SKM-1 (cell line): ENCODE measurements around the gene MARCKS.
A peak's percentile ranks its signal among the peaks of the same experiment; 100 is the strongest.

Experiments
- DNase-seq: peaks from one replicate; lab custom pipeline; 2025; ENCODE audit not compliant: unreplicated experiment; lab: John Stamatoyannopoulos, UW

The MARCKS gene, protein sequence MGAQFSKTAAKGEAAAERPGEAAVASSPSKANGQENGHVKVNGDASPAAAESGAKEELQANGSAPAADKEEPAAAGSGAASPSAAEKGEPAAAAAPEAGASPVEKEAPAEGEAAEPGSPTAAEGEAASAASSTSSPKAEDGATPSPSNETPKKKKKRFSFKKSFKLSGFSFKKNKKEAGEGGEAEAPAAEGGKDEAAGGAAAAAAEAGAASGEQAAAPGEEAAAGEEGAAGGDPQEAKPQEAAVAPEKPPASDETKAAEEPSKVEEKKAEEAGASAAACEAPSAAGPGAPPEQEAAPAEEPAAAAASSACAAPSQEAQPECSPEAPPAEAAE

DNA sequence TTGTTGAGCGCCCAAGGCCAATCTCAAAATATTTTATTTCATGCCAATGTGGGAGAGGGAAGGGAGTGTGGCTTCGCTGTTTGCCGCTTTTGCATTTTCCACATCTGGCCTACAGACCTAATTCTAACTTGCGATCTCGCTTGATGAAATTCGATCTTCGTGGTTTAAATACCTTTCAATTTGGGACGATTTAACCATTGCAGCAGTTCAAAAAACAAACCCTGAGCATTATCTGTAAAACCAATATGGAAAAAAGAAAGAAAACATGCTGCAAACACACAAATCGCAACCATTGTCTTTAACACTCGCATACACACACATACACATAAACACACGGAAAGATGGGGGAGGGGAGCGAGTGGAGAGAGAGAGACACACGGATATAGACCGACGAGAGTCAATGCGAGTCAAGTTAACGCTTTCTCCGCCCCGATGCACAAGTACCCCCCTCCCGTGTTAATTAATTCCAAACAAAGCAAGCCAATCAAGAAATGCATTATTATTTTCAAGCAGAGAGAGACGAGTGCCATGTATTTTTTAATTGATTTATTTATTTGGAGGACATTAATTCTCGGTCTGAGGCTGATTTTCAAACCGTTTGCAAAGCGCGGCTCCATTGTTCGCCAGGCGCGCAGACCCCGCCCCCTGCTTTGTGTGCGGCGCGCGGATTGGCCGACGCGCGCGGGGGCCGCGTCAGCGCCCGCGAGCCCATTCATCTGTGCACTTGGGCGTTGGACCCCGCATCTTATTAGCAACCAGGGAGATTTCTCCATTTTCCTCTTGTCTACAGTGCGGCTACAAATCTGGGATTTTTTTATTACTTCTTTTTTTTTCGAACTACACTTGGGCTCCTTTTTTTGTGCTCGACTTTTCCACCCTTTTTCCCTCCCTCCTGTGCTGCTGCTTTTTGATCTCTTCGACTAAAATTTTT, at the start of gene MARCKS:
MARCKS (plus strand) TSS at position 721 of the 931 bp plus-strand sequence. CDS start 401 bp downstream, outside the sequence.
- DNase-seq = peak; percentile 66

- peak; percentile 87 for DNase-seq
Observed at GRCh38 chr6:113809826-113810225, 47.3 kb upstream of the MARCKS start.

DNA sequence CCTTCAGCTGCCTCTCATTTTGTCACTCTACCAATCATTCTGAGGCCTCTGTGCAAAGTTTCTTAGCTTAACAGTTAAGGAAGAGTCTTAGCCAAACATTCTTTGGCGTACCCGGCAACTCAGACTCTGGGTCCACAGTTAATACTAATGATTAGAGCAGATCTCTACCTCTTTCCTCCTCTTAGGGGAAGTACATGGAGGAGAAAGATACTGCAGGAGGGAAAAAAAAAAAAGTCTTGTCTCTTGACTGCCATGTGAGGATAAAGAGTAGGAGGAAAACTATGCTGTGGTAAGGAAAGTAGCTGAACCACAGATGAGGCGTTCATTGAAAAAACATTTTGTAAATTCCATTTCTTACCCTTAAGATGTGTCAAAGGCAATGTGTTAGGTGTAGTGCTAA, 44.0 kb upstream of the MARCKS start:
- no peak for DNase-seq

DNA sequence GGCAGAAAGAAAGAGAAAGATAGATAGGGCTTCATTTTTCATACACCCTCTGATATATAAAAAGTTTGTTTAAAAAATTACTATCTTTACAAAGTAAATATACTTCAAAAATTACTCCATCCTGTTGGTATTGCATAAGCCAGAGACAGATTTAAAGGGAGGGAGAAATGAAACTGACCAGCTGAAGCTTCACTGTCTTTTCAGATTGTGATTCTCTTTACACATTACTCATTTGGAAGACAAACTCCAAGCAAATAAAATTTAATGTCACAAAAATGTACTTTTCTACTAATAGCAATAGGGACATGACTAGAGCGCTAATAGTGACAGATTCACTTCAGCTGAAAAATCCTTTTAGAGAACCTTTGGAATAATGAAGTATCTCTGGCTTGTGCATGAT, 38.6 kb upstream of the MARCKS start:
- no peak for DNase-seq

DNA sequence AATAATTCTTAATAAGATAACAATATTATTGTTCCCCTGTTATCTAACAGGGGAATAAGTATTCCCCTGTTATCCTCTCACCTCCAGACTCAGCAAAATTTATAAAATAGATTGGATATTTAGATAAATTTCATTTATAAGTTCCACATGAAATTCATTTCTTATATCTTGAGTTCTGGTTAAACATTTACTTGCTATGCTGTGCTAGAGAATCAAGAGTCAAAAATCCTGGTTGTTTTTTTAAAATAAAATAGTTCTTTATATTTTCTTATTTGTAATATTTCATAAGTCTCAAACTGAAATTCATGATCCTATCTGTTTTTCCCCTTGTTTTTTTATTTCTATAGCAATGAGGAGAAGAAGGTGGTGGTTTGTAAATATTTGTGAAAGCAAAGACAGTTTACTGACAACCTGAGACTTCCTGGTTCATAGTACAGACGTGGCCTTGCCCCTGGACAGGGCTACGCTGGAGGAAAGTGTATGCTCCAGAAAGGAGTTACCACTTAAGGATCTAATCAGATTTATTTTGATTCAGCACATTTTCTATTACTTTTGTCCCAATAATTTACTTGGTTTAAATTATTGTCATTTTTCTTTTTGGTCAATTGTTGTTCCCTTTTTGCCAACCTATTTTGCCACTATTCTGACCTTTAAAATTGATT, 37.8 kb upstream of the MARCKS start:
- DNase-seq = no peak

DNA sequence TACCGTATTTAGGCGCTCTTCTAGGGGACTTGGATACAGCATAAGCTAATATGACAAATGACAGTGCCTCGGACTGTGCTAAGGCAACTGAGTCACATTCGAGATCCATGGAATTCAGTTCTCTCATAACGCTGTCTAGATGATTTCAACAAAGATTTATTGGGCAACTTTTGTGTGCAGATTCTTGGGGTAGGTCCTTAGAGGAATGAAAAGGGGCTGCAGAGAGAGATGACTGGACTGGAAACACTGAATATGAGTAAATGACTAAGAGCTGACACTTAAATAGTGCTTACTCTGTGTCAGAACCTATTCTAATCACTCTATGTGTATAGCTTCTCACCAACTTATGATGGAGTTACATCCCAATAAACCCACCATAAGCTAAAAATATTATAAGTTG, 36.4 kb upstream of the MARCKS start:
- DNase-seq = no peak

GRCh38 chr6:113821445-113821844, 35.7 kb upstream of the MARCKS start:
- DNase-seq = no peak

DNA sequence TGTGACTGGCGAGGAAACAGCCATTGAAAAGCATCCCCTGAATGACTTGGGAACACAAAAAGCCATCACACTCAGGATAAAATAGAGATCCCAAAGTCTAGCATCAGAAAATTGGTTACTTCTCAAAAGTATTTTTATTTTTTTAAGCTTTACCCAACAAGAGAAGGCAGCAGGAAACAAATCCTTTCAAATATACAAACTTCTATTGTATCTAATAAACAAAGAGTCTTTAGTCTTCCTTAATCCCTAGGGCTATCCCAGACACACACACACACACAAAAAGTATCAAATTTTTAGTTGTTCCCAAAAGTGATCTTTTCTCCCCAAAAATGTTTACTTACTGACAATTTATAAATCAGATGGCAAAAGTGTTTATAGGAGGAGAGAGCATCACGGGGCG, 33.2 kb upstream of the MARCKS start:
- DNase-seq = no peak

DNA sequence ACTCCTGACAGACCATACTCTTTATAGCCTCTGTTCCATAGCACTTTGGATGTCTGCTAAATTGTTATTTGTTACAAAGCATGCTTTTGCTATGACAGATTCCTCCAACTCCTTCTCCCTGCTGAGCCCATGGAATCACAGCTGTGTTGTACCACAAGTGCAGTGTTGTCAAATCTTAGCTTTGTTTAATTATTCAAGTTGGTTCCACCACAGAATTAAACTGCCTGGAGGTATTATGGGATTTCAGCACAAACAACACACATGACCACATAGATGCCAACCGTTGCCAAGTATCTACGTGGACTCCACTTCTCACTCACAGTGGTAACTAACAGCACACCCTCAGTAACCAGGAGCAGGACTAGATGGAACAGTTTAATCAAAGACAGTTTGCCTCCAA, 32.7 kb upstream of the MARCKS start:
- no peak for DNase-seq

- no peak for DNase-seq
Observed at GRCh38 chr6:113824866-113825265, 32.3 kb upstream of the MARCKS start.

DNA sequence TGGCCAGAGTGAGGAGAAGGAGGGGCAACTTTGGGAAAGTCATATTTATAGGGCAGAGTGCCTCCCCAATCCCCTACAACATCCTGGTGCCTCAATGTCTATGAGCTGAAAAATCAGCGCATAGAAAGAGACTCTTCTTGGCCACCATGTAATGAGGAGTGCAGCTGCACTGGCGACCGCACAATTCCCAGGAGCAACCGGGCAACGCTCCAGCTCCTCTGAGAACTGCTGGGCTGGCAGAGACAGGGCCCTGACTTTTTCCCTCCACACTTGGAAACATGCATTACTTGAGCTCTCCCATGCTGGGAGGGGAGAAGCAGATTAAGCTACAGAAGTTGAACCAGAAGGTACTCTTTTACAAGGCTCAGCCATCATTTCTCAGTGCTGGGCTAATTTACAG, 31.4 kb upstream of the MARCKS start:
- no peak for DNase-seq

- no peak for DNase-seq
Observed at GRCh38 chr6:113828984-113829695, 28.0 kb upstream of the MARCKS start.

GRCh38 chr6:113829696-113830045, 27.5 kb upstream of the MARCKS start:
- DNase-seq = no peak

GRCh38 chr6:113830140-113830539, 27.0 kb upstream of the MARCKS start:
- no peak for DNase-seq

DNA sequence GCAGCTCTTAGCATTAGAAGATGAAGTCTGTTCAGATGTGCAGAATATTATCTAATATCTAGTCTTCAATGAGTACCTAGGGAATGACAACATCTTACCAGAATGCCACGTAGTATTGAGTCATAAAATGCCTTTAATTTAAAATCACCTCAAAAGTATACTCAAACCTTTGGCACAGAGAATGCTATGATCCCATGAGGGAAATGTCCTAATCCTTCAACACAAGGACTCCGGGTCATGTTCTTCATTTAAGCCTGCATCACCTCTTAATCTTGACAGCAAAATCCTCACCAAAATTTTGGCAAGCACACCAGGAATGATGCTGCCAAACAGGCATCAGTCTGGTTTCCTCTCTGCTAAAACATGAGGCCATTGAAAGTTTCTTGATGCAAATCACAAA, 23.6 kb upstream of the MARCKS start:
- DNase-seq = no peak

DNA sequence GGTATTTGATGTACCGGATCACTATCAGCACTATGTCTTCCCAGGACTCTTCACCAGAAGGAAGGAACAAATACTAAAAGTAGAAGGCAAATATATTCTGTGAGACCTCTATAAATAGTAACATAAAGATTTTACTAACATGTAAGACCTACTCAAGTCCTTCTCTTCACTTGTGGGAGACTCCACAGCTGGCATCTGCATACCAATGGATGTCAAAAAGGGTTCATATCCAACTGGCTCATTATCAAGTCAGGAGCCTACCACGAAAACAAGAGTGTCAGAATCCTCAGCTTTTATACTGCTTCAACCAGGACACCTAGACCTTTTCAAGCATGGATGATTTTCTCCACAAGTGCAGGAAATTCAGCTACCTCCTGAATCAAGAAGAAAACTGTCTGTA, 20.0 kb upstream of the MARCKS start:
- DNase-seq = no peak

DNA sequence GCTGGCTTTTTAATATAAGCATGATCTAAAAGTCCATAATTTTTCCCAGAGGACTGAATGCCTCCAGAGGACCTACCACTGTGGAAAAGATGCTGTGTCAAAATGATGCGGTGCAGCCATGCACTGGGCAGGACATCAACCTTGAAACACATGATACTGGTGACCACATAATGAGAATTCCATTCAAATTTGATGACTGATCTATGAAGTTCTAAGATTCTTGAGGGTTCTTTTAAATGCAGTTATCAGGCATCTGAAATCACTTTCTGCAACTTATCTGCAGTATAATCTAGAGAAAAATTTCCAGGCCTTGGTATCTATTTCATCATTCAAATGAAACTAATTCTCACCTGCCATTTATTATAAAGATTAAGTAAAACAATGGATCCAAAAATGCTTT, 15.0 kb upstream of the MARCKS start:
- DNase-seq = no peak

DNA sequence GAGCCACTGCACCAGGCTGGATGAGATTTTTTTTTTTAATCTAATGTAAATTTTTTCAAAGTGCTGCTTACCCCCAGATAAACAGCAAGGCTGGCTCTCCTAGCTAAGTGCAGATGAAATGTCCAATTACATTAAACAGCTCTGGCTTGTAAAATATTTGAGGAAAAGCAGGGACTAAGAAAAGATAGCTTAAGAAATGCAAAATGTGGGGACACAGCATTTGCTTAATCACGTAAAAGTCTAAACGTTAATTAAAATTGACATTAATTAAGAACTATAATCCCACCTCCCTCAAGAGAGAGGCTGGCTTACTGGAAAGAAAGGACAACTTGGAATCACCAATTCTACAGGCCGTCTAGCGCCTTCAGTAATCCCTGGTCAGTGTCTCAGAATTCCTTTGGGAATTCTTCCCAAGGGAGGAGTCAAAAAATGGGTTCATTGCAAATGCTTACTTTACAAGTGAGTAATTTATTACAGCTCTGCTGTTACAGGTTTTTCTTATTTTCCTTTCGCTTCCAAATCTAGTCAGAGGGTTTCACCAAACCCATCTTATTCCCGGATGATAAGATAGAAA, 13.6 kb upstream of the MARCKS start:
- DNase-seq = no peak

DNA sequence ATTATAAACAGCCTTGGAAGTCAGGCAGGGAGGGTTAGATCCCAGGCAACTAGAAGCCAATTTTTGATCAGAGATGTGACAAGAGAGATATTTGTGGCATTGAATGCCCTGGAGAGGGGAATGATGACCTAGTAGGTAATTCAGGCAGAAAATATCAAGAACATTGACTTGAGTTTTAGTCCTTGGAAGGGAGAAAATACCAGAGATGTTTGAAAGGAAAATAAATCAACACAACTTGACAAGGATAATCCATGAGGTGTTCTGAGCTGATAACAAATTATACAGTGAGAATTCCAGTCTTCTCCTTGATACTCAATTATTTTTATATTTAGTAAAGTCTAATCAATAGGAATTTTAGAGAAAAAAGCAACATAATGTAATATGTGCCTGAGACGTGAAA, 10.6 kb upstream of the MARCKS start:
- no peak for DNase-seq

DNA sequence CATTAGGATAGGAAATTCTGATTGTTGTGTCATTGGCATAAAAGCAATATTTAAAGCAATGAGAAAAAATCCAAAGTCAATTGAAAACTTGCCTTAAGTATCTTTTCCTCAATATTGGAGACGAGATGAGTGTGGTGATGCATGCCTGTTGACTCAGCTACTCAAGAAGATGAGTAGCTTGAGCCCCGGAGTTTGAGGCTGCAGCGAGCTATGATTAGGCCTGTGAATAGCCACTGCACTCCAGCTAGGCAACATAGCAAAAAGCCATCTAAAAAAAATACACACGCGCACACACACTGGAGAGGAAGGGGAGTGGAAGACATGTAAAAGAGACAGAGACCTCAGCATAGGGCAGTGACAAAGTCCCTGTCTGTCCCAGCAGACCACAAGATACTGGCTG, 9.7 kb upstream of the MARCKS start:
- no peak for DNase-seq

DNA sequence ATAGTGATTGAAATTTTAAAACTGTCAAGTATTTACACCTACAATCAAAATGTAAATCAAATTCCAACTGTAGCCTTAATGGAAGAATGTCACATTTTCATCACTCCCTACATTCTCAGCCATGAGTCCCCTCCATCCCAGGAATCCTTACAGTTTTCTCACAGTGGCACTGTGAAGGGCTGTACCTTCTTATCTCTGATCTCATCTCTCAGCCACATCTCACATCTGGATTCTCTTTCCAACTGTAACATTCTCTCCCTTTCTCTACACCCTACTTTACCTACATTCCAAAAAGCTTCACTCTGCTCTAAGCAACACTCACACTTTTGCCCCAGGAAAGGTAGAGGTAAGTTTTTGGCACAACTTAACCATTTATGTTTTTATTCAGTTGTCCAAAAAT, 8.9 kb upstream of the MARCKS start:
- no peak for DNase-seq
